DMS153 treated with DMSO at 0.1 percent for 48 hours (cell line): Measurements from ENCODE around the gene BICRA.

Experiments used
- DNase-seq: peaks from one replicate; lab custom pipeline; 2025; ENCODE audit not compliant: unreplicated experiment; lab: John Stamatoyannopoulos, UW

Gene BICRA

GRCh38 chr19:47686679-47687450 is 77.9 kb downstream of the BICRA start:
- DNase-seq, result no peak

- DNase-seq, result no peak
Measured at GRCh38 chr19:47687906-47688305, 79.0 kb downstream of the BICRA start.

- DNase-seq, result no peak
Measured at GRCh38 chr19:47691090-47691489, 82.2 kb downstream of the BICRA start.

GRCh38 chr19:47691782-47692181 is 82.8 kb downstream of the BICRA start:
- no peak for DNase-seq

DNA sequence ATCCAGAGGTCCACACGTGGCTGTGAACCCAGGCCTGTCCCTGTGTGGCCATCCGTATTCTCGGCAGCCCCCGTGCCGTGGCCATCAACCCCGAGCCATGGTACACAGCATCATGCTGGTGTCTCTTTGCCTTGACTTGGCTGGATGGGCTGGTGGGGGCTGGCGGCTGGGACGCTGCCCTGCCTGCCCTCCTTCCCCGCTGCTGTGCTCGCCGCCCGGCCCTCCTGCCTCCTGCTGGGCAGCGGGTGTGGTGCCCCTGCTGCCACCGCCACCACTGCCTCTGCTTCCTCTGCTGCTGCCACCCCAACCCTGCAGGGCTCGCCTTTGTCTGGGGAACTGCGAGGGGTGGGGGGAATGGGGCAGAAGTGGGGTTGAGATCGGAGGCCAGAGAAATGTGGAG is 84.6 kb downstream of the BICRA start:
- DNase-seq, result no peak

GRCh38 chr19:47693903-47694302 is 85.0 kb downstream of the BICRA start:
- no peak for DNase-seq

GRCh38 chr19:47694466-47695273 is 85.7 kb downstream of the BICRA start:
- DNase-seq, result no peak

DNA sequence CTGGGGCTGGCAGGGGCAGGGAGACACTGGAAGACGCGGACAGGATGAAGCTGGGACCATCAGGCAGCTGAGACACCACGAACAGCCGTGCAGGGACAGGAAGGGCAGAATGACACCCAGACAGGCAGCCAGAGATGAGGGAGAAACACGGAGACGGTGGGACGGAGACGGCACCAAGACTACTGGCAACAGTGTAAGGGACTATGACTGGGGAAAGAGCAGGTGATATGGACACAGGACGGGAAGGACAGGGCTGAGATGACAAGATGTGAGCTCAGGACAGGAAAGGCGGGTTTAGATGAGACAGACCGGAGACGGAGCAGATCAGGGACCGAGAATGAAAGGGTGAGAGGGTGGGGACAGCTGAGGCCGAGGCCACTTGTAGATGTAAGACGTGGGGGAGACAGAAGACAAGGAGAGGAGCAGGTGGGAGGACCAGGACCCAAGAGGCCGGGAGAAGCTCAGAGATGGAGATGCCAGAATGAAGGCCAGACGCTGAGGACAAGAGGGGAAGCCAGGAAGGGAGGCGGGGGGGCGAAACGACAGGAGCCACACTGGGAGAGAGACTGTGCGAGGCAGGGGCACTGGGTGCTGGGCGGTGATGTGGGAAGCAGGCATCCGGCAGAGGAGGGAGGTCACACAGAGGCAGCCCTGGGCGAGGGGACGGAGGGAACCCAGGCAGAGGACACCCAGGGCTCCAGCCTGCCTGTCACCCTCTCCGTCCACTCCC is 86.8 kb downstream of the BICRA start:
- no peak for DNase-seq

- DNase-seq, result no peak
Measured at GRCh38 chr19:47696635-47697034, 87.7 kb downstream of the BICRA start.

- peak; percentile 67 for DNase-seq
Measured at GRCh38 chr19:47697863-47698609, 89.1 kb downstream of the BICRA start.

GRCh38 chr19:47698631-47699359 is 89.9 kb downstream of the BICRA start:
- no peak for DNase-seq

DNA sequence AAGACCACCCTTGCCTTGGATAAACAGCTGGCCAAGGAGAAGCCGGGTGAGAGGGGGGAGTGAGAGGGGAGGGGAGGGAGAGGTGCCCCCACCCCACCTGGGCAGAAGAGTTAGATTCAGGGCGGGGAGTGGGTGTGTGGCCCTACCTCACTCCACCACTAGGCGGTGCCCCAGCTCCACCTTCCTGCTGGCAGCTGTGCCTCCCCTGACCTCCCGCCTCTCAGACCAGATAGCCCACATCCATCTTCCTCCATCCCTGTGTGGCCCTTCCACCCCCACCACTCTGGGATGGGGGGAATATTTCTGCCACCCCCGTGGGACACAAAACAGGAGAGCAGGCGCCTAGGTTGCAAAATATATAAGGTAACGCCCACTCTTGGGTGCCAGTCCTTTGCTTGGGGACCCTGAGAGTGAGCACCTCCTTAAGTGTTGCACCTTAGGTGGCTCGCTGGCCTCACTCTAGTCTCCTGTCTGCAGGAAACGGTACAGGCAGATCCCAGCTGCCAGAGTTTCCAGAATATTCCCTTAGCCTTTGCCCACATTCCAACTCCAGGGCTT is 90.5 kb downstream of the BICRA start:
- DNase-seq, result no peak

GRCh38 chr19:47700934-47701716 is 92.2 kb downstream of the BICRA start:
- DNase-seq, result no peak

DNA sequence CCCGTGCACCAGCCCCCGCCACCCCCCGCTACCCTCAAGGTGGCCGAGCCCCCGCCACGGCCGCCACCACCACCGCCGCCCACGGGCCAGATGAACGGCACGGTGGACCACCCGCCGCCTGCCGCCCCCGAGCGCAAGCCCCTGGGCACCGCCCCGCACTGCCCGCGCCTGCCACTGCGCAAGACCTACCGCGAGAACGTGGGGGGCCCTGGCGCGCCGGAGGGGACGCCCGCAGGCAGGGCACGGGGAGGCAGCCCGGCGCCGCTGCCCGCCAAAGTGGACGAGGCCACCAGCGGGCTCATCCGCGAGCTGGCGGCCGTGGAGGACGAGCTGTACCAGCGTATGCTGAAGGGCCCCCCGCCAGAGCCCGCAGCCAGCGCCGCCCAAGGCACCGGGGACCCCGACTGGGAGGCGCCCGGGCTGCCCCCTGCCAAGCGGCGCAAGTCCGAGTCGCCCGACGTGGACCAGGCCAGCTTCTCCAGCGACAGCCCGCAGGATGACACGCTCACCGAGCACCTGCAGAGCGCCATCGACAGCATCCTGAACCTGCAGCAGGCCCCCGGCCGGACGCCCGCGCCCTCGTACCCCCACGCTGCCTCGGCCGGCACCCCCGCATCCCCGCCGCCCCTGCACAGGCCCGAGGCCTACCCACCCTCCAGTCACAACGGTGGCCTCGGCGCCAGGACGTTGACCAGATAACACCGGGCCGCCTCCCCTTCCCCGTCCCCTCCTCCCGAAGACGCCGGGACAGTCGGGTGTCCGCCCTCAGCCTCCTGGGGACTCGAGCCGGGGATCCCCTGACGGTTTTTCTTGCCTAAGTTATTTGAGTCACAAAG is 93.0 kb downstream of the BICRA start:
- DNase-seq, result no peak

DNA sequence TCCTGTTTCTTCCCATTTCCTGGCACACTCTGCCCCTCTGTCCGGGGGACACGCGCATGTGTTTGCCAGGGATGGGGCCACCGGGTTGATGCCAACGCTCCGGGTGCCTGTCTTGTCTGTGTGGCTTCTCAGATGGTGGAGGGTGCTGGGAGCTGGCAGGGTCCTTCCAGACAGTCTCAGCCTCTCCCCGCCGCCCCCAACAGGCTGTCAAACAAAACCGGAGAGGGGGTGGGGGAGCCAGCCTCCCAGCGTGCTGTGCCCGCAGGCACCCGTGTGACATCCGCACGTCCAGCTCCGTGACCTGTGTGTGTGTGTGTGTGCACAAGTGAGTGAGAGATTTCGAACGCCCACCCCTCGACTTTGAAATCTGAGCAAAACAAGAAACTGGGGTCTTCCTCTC is 93.7 kb downstream of the BICRA start:
- no peak for DNase-seq

GRCh38 chr19:47703301-47703700 is 94.4 kb downstream of the BICRA start:
- DNase-seq, result no peak

GRCh38 chr19:47704024-47704423 is 95.1 kb downstream of the BICRA start:
- no peak for DNase-seq

DNA sequence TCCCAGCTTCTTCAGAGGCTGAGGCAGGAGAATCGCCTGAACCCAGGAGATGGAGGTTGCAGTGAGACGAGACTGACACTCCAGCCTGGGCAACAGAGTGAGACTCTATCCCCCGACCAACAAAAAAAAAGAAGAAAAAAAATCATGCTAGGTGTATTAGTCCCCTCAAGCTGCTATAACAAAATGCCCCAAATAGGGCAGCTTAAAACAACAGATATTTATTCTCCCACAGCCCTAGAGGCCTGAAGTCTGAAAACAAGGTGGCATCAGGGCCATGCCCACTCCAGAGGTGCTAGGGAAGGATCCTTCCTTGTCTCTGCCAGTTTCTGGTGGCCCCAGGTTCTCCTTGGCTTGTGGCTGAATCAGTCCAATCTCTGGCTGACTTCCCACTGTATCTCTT is 95.7 kb downstream of the BICRA start:
- no peak for DNase-seq
